H1 (cell line): ENCODE measurements around the gene SORD.

Experiments used
- RXRA ChIP-seq: IDR thresholded peaks from 2 replicates; pipeline ENCODE4 v1.6.1; 2011; ENCODE audit warnings: low read depth, mild to moderate bottlenecking, low read length, moderate library complexity; ENCODE audit not compliant: insufficient read depth
- TF ChIP-seq, protein P1 (sequence below), 3 experiments: IDR thresholded peaks; 1 replicate in 2 of 3; 2 replicates in 1 of 3; pipeline versions ENCODE4 v1.5.1 to v1.6.1; 2011; ENCODE audit warnings: low read length in 3 of 3, mild to moderate bottlenecking in 3 of 3, inconsistent platforms in 2 of 3, low read depth in 1 of 3, moderate library complexity in 1 of 3; ENCODE audit not compliant: insufficient read depth in 1 of 3; ENCODE audit errors: control extremely low read depth in 1 of 3

DNA sequence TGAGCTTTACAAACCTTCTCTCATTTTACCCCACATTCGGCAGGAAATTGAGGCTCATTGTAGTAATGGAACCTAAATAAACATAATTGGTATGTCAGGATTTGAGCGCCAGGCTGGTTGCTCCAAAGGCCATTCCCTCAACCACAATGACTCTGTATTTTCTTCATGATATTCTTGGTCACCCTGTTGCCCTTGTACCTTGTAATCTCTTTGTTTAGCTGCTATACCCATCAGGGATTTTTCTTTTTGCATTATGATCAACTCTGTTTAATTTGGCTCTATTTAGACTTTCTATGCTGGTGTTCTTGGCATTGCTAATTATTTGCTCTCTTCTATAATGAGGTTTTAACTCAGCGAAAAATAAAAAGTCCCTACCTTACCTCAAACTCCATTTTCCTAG is 61.2 kb downstream of the SORD start:
- no peak for TF ChIP-seq RXRA
- TF ChIP-seq, protein P1, sequence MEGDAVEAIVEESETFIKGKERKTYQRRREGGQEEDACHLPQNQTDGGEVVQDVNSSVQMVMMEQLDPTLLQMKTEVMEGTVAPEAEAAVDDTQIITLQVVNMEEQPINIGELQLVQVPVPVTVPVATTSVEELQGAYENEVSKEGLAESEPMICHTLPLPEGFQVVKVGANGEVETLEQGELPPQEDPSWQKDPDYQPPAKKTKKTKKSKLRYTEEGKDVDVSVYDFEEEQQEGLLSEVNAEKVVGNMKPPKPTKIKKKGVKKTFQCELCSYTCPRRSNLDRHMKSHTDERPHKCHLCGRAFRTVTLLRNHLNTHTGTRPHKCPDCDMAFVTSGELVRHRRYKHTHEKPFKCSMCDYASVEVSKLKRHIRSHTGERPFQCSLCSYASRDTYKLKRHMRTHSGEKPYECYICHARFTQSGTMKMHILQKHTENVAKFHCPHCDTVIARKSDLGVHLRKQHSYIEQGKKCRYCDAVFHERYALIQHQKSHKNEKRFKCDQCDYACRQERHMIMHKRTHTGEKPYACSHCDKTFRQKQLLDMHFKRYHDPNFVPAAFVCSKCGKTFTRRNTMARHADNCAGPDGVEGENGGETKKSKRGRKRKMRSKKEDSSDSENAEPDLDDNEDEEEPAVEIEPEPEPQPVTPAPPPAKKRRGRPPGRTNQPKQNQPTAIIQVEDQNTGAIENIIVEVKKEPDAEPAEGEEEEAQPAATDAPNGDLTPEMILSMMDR (IDR thresholded peaks at IDR 0.05; ENCODE audit: control extremely low read depth in 1 of 3, insufficient read depth in 1 of 3, low read depth in 1 of 3, low read length in 3 of 3): no peak
